IMR-90 (cell line): ENCODE data around the gene KMT2E. TPM values are rescaled to one million over a fixed set of nuclear protein-coding genes. Genes with fewer than 3 reads are reported as not detected.

Source experiments
- CTCF ChIP-seq: conservative IDR thresholded peaks from 2 replicates; pipeline ENCODE4 v1.5.1; 2012; ENCODE audit warnings: mild to moderate bottlenecking, low read depth, low read length, improper control_type of control experiment
- MAFK ChIP-seq: IDR thresholded peaks from 2 replicates; pipeline ENCODE4 v1.6.1; 2012; ENCODE audit warnings: low read depth, low read length, improper control_type of control experiment
- MAZ ChIP-seq: IDR thresholded peaks from 2 replicates; pipeline ENCODE4 v1.6.1; 2012; ENCODE audit warnings: low read depth, mild to moderate bottlenecking, low read length, improper control_type of control experiment, moderate library complexity, borderline replicate concordance
- MXI1 ChIP-seq: IDR thresholded peaks from 2 replicates; pipeline ENCODE4 v1.6.1; 2012; ENCODE audit warnings: low read depth, mild to moderate bottlenecking, low read length, moderate library complexity, borderline replicate concordance
- RCOR1 ChIP-seq: IDR thresholded peaks from 2 replicates; pipeline ENCODE4 v1.6.1; 2012; ENCODE audit warnings: mild to moderate bottlenecking, low read length, improper control_type of control experiment; ENCODE audit not compliant: insufficient replicate concordance
- polyA plus RNA-seq, 3 experiments: library from polyadenylated mRNA; depleted of rRNA; stranded (reverse); fragments of >200 nt; gene quantifications; 2 replicates each; pipeline ENCODE4 v1.2.3, GENCODE V29; 2012; ENCODE audit warnings: low replicate concordance in 1 of 3
- total RNA-seq: library from RNA; depleted of rRNA; stranded (reverse); fragments of >200 nt; gene quantifications from 2 replicates; pipeline ENCODE4 v1.2.3, GENCODE V29; 2012

The KMT2E gene
- total and polyA plus RNA-seq, 2 of the 4 experiments (the other 2 are of a cell fraction): 16.8 to 79.2 TPM

DNA sequence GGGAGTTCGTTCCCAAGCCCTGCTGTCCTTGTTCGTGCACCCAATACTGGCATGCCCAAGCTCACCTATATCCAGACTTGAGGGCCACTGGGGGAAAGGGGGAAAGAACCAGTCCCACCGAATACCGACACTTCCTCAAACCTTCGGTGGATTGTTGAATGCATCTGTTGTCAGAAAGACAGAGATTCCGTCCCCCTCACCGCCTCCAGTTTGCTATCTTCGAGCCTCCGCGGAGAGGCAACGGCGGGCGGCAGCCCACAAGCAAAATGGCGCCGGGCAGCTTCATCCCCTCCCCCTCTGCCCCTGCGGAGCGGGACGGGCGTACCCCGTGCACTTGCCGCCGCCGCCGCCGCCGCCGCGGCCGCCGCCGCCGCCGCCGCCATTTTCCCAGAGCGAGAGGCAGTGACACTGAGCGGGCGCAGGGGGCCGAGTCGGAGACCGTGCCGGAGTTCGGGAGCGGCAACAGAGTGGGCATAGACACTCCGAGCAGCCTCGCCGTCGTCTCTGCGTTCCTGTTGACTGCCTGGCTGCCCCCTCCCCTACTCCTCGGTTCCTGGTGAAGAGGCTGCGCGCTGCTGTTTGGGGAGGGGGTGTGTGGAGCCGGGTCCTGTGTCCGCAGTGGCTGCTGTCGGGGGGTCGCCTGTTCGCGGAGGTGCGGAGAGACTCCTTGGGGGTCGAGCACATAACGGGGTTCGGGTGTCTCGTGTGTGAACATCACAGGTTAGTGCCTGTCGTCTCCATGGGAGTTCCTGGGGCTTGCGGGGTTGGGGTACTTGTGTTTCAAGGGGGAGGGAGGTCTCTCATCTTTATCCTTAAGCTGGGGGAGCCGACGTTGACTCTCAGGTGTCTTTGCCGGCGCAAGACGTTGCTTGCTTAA lies at the start of gene KMT2E (continued):
- TF ChIP-seq CTCF (0 out of 2 replicates have a peak, but pooled peaks have one; percentile 20), MXI1 (0 out of 2 replicates have a peak, but pooled peaks have one; percentile 35), MAZ (peak; percentile 57; the same call in 1 of the 2 replicates), MAFK (no peak), RCOR1 (no peak)
